GM06990 (cell line): ENCODE measurements around the gene MYOF.

Experiments used
- DNase-seq: peaks from one replicate; pipeline ENCODE4 v3.0.0-alpha.2; 2011; ENCODE audit not compliant: insufficient read length; ENCODE audit errors: extremely low read depth
- H3K27me3 ChIP-seq: replicated peaks from 2 replicates; pipeline ENCODE4 v1.6.0; 2011; ENCODE audit warnings: low read length; ENCODE audit not compliant: control insufficient read depth, insufficient read depth
- H3K36me3 ChIP-seq: 2 replicates; pipeline ENCODE4 v1.5.1; 2011; ENCODE audit warnings: low read length; ENCODE audit not compliant: control insufficient read depth, insufficient read depth
- H3K4me3 ChIP-seq: replicated peaks from 2 replicates; pipeline ENCODE4 v1.5.1; 2011; ENCODE audit warnings: low read depth, mild to moderate bottlenecking, control low read depth, low read length
- CTCF ChIP-seq: IDR thresholded peaks from 2 replicates; pipeline ENCODE4 v1.5.1; 2011; ENCODE audit warnings: low read length, control low read depth, mild to moderate bottlenecking, inconsistent platforms; ENCODE audit not compliant: insufficient read depth, poor library complexity, severe bottlenecking

The MYOF gene

GRCh38 chr10:93452143-93452542, 30.0 kb downstream of the MYOF start:
- no peaks in the 10 kb centered on the region for H3K27me3 ChIP-seq
- H3K36me3 ChIP-seq = no peaks in the 10 kb centered on the region
- no peak for DNase-seq
- TF ChIP-seq CTCF = no peak
- H3K4me3 ChIP-seq = no peak overlapping the region

GRCh38 chr10:93451244-93451947, 30.7 kb downstream of the MYOF start:
- Histone ChIP-seq H3K36me3 (no peaks in the 10 kb centered on the region), H3K4me3 (no peak overlapping the region), H3K27me3 (no peaks in the 10 kb centered on the region)
- no peak for DNase-seq
- no peak for TF ChIP-seq CTCF

- Histone ChIP-seq H3K36me3 (no peaks in the 10 kb centered on the region), H3K27me3 (no peaks in the 10 kb centered on the region; the same call in 1 of the 2 replicates), H3K4me3 (no peak overlapping the region)
- no peak for TF ChIP-seq CTCF
- no peak for DNase-seq
These were observed 34.2 kb downstream of the MYOF start for GRCh38 chr10:93447970-93448369.

GRCh38 chr10:93447019-93447418, 35.1 kb downstream of the MYOF start:
- TF ChIP-seq CTCF = no peak
- no peak for DNase-seq
- no peaks in the 10 kb centered on the region for H3K36me3 ChIP-seq
- no peaks in the 10 kb centered on the region; the same call in 1 of the 2 replicates for H3K27me3 ChIP-seq
- no peak overlapping the region for H3K4me3 ChIP-seq

GRCh38 chr10:93445978-93446720, 36.0 kb downstream of the MYOF start:
- no peak for DNase-seq
- no peaks in the 10 kb centered on the region for H3K36me3 ChIP-seq
- no peak overlapping the region for H3K4me3 ChIP-seq
- TF ChIP-seq CTCF = no peak
- no peaks in the 10 kb centered on the region; the same call in 1 of the 2 replicates for H3K27me3 ChIP-seq
